ENCODE measurements around the gene CACNA1C.

DNA sequence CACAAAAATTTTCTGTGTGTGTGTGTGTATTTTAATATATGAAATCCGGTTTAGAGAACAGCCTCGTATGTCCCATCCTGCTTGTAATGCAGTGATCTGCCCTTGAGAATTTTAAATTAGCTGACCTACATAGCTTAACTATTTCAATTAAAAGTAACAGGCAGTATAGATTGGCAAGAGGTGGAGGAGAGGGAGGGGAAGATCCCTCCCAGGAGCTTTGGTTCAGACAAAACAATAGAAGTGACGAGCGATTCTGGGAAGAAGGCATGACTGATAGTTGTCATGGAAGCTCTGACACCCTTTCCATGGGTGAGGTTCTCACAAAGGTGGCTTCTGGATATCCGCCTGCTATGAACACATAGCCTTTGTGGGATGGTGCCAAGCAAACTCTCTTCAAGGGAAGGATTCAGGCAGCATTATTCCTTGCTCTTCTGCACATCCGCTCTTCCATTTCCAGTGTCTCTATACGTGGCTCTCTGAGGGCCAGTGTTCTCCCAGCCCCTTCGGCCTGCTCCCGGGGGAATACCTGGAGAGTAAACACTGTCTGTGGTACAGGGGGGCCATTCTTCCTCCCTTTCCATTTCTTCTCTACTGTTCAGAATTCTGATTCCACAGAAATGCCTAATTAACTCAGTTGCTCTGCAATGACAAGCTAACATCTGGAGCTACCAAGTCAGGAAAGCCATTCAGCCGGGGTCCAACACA, 182.0 kb downstream of the CACNA1C start:
- no peak for TF ChIP-seq SPI1 (IDR thresholded peaks at IDR 0.05; ENCODE audit: low read depth, low read length)
- no peak for TF ChIP-seq POLR2A (IDR thresholded peaks at IDR 0.05; ENCODE audit: low read depth, low read length)

Measured in GM12891 (cell line).